ENCODE data around the gene GALM. TPM values are rescaled to one million over a fixed set of nuclear protein-coding genes. Genes with fewer than 3 reads are reported as not detected.

Gene GALM
- total and polyA plus RNA-seq, 10 of the 15 experiments (the other 5 are each of a cell fraction or from before 2014, with no cell fraction given) = 1.1 to 4.0 (median 1.7) TPM

DNA sequence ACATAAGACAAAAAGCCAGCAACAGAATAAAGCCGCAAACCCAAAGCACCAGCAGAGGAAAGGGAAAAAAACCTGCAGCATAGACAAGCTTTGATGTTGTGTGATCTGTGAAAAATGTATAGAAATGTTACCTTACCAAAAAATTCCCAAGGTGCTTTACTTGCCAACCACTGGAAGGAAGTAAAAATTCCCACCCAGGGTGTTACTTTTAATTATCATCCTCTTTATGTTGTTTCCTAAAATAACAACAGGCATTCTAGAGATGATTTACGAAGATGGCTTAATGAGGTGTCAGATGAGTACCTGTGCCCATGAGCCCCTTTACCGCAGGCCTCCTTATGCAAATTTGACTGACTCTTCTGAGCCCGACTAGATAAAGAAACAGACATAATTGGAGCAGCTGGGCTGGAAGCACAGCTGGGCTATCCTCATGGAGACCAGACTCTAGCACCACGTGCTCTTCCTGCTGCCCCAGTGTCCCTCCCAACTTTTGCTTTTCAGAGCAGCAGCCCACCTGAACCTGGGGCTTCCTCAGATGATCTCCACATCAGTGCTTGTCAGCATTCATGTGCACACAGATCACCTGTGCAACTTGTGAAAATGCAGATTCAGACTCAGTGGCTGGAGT, 43.8 kb downstream of the GALM start (continued):
- TF ChIP-seq, protein P1, sequence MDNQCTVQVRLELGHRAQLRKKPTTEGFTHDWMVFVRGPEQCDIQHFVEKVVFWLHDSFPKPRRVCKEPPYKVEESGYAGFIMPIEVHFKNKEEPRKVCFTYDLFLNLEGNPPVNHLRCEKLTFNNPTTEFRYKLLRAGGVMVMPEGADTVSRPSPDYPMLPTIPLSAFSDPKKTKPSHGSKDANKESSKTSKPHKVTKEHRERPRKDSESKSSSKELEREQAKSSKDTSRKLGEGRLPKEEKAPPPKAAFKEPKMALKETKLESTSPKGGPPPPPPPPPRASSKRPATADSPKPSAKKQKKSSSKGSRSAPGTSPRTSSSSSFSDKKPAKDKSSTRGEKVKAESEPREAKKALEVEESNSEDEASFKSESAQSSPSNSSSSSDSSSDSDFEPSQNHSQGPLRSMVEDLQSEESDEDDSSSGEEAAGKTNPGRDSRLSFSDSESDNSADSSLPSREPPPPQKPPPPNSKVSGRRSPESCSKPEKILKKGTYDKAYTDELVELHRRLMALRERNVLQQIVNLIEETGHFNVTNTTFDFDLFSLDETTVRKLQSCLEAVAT (IDR thresholded peaks at IDR 0.05) = peak; percentile 73; the same call in 1 of the 2 replicates
- TF ChIP-seq RFX5 (IDR thresholded peaks at IDR 0.05; ENCODE audit: low read depth, low read length) = no peak
- TF ChIP-seq ZBED1 (IDR thresholded peaks at IDR 0.05; ENCODE audit: borderline replicate concordance) = no peak
- peak; percentile 82; the same call in 1 of the 2 replicates for TF ChIP-seq ZNF384 (IDR thresholded peaks at IDR 0.05; ENCODE audit: borderline replicate concordance, low read depth, low read length)
- TF ChIP-seq POU2F2 (IDR thresholded peaks at IDR 0.05; ENCODE audit: borderline replicate concordance, low read depth, low read length) = peak; percentile 96
- no peak for TF ChIP-seq POLR2A (IDR thresholded peaks at IDR 0.05; ENCODE audit: low read depth, low read length)
- TF ChIP-seq CEBPB (IDR thresholded peaks at IDR 0.05; ENCODE audit: borderline replicate concordance in 1 of 2, low read depth in 2 of 2, low read length in 2 of 2) = no peak
- TF ChIP-seq STAT1 (conservative IDR thresholded peaks at IDR 0.05) = no peak
- no peak for TF ChIP-seq RB1 (IDR thresholded peaks at IDR 0.05; ENCODE audit: borderline replicate concordance)
- no peak for TF ChIP-seq EZH2 (IDR thresholded peaks at IDR 0.05; ENCODE audit: borderline replicate concordance, control insufficient read depth, low read depth, low read length)
- no peak for TF ChIP-seq NR2C1 (IDR thresholded peaks at IDR 0.05)
- no peak for TF ChIP-seq RCOR1 (conservative IDR thresholded peaks at IDR 0.05; ENCODE audit: low read depth, low read length)
- peak; percentile 74; the same call in 1 of the 2 replicates for TF ChIP-seq DPF2 (IDR thresholded peaks at IDR 0.05)
- TF ChIP-seq NR2F1 (conservative IDR thresholded peaks at IDR 0.05) = peak; percentile 65; the same call in 1 of the 2 replicates
- TF ChIP-seq, protein P2, sequence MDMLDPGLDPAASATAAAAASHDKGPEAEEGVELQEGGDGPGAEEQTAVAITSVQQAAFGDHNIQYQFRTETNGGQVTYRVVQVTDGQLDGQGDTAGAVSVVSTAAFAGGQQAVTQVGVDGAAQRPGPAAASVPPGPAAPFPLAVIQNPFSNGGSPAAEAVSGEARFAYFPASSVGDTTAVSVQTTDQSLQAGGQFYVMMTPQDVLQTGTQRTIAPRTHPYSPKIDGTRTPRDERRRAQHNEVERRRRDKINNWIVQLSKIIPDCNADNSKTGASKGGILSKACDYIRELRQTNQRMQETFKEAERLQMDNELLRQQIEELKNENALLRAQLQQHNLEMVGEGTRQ (IDR thresholded peaks at IDR 0.05; ENCODE audit: borderline replicate concordance, low read depth, low read length) = no peak; the same call in 1 of the 2 replicates
- peak; percentile 43 for TF ChIP-seq E2F8 (IDR thresholded peaks at IDR 0.05; ENCODE audit: low read depth, partially characterized antibody)
- TF ChIP-seq SMARCA5 (IDR thresholded peaks at IDR 0.05) = no peak
- TF ChIP-seq NBN (IDR thresholded peaks at IDR 0.05) = peak; percentile 68; the same call in 1 of the 2 replicates
- TF ChIP-seq BCLAF1 (IDR thresholded peaks at IDR 0.05) = no peak
- TF ChIP-seq BACH1 (IDR thresholded peaks at IDR 0.05; ENCODE audit: borderline replicate concordance) = peak; percentile 41; the same call in 1 of the 2 replicates
- TF ChIP-seq CREM (IDR thresholded peaks at IDR 0.05; ENCODE audit: low read depth) = 0 out of 2 replicates have a peak, but pooled peaks have one; percentile 38
- TF ChIP-seq PAX8 (IDR thresholded peaks at IDR 0.05) = no peak
- TF ChIP-seq BCL11A (IDR thresholded peaks at IDR 0.05; ENCODE audit: low read depth, low read length) = peak; percentile 58; the same call in 1 of the 2 replicates
- TF ChIP-seq PAX5 (IDR thresholded peaks at IDR 0.05; ENCODE audit: borderline replicate concordance, low read depth, low read length) = no peak
